ENCODE data around the gene CLDN1.
"Not testable (repeated sequence)": the region's sequence is repeated elsewhere in the genome, so short reads cannot be mapped to it uniquely, and the experiment has no call there.

The CLDN1 gene

GRCh38 chr3:190291994-190292584 lies 30.2 kb downstream of the CLDN1 start:
- DNase-seq (ENCODE audit: low read depth): no peak

- DNase-seq (ENCODE audit: low read depth): no peak
Measured at GRCh38 chr3:190289989-190290388, 32.3 kb downstream of the CLDN1 start.

- DNase-seq (ENCODE audit: low read depth): no peak
Measured at GRCh38 chr3:190288836-190289235, 33.4 kb downstream of the CLDN1 start.

GRCh38 chr3:190286014-190286413 lies 36.2 kb downstream of the CLDN1 start:
- DNase-seq (ENCODE audit: low read depth): no peak

GRCh38 chr3:190281308-190282051 lies 40.8 kb downstream of the CLDN1 start:
- DNase-seq (ENCODE audit: low read depth): no peak

GRCh38 chr3:190279690-190280089 lies 42.6 kb downstream of the CLDN1 start:
- DNase-seq (ENCODE audit: low read depth): no peak

GRCh38 chr3:190272747-190273146 lies 49.5 kb downstream of the CLDN1 start:
- no peak for DNase-seq (ENCODE audit: low read depth)

- no peak for DNase-seq (ENCODE audit: low read depth)
Measured at GRCh38 chr3:190269101-190269500, 53.1 kb downstream of the CLDN1 start.

- DNase-seq (ENCODE audit: low read depth): not testable (repeated sequence)
Measured at GRCh38 chr3:190267464-190267863, 54.8 kb downstream of the CLDN1 start.

- DNase-seq (ENCODE audit: low read depth): no peak
Measured at GRCh38 chr3:190266913-190267290, 55.3 kb downstream of the CLDN1 start.

- no peak for DNase-seq (ENCODE audit: low read depth)
Measured at GRCh38 chr3:190266265-190266912, 55.9 kb downstream of the CLDN1 start.

GRCh38 chr3:190265796-190266195 lies 56.5 kb downstream of the CLDN1 start:
- DNase-seq (ENCODE audit: low read depth): no peak

- DNase-seq (ENCODE audit: low read depth): no peak
Measured at GRCh38 chr3:190265126-190265525, 57.1 kb downstream of the CLDN1 start.

GRCh38 chr3:190261740-190262139 lies 60.5 kb downstream of the CLDN1 start:
- DNase-seq (ENCODE audit: low read depth): no peak

- no peak for DNase-seq (ENCODE audit: low read depth)
Measured at GRCh38 chr3:190261015-190261414, 61.2 kb downstream of the CLDN1 start.

- DNase-seq (ENCODE audit: low read depth): no peak
Measured at GRCh38 chr3:190260301-190260700, 61.9 kb downstream of the CLDN1 start.

- no peak for DNase-seq (ENCODE audit: low read depth)
Measured at GRCh38 chr3:190258634-190259033, 63.6 kb downstream of the CLDN1 start.
